Measurements from ENCODE around the gene LANCL3.

Gene LANCL3

DNA sequence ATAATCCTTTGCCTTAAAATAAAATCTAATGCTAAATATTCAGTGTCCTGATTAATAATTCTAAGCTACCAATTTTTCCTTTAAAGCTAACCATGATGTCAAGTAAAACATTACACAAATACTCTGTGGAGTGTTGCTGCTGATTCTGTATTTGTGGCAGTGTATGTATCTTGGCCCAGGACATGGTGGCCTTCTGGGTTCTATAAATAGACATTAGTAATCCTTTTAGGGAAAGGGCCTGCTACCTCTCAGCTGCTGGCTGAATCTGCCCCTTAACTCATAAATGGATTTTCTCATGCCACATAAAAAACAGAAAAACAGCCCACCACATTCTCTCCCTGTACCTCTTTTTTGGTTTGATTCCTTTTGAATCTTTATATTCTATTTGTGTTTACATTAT is 113.0 kb downstream of the LANCL3 start:
- DNase-seq (ENCODE audit: low spot score) = no peak

DNA sequence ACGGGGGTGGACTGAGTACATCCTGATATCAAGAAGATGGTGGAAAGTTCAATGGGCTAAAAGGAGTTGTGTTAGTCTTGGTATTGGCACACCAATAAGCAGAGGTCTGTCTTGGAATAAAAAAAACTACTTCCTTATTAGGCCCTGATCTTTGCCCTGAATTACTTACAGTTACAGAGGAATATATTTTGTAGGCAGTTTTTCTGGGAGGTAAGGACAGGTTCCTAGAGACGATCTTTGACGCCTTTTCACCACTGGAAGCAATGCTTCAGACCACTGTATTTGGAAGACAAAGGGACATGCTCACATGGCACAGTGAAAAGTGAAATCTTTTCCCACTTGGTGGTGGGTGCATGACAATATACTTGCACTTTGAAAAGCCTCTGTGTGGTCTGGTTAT is 113.5 kb downstream of the LANCL3 start:
- no peak for DNase-seq (ENCODE audit: low spot score)

- DNase-seq (ENCODE audit: low spot score) = peak; percentile 41
Measured at GRCh38 chrX:37685381-37686359, 114.2 kb downstream of the LANCL3 start, which contains the start of gene XK. Gene XK (plus strand): TSS chrX:37685791. CDS start chrX:37685962, 171 bp downstream.

DNA sequence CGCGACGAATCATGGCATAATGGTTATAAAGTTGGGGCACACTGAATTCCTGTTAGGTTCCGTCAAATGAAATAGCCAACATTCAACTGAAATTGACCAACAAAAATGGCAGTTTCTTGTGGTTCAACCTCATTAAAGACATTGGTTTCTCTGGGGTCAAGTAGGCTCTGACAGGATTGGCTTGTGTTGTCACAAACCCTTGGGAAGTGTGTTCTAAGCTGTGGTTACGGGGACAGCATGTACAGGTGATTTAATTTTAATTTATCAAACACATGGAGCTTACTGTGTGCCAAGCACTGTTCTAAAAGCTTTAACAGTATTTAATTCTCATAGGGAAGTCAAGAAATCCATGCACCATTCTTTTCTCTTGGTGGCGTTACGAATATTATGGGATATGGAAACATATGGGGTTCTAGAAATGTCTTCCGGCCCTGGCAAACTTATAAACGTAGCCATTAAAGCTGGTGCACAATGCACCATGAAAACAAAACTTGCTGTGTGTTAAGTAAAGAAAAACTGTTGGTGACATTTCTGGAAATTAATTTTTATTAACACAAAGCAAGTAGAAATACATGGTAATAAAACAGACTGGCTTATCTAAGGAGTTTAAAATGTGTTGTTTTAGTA is 115.0 kb downstream of the LANCL3 start:
- no peak for DNase-seq (ENCODE audit: low spot score)

DNA sequence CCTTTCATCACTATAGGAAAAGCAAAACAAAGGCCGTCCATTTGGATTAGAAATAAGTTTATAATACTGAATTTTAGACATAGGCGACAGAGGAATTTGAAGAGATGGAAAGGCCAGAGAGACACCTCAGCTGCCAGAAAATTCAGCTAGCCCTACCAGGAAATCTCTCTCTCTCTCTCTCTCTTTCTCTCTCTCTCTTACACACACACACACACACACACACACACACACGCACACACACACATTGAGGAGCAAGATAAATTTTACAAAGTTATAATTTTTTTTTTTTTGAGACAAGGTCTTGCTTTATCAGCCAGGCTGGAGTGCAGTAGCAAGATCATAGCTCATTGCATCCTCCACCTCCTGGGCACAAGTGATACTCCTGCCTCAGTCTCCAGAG is 115.5 kb downstream of the LANCL3 start:
- no peak for DNase-seq (ENCODE audit: low spot score)

- no peak for DNase-seq (ENCODE audit: low spot score)
Measured at GRCh38 chrX:37690119-37690518, 118.7 kb downstream of the LANCL3 start.

DNA sequence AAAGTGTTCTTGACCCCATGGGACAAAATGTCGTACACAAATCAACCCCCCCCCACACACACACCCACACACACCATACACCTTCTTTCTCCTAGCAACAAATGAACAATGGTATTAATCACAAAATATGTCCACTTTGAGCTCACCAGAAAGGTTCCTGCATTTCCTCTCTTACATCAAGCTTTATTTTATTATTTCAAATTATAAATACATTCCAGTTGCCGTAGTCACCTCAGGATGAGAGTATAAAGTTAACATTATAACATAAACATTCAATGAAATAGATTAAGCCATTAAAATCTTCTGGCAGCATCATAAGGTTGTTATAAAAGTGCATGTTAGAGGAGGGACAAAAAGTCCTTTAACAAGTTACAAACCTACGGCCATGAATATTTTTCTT is 121.5 kb downstream of the LANCL3 start:
- no peak for DNase-seq (ENCODE audit: low spot score)

DNA sequence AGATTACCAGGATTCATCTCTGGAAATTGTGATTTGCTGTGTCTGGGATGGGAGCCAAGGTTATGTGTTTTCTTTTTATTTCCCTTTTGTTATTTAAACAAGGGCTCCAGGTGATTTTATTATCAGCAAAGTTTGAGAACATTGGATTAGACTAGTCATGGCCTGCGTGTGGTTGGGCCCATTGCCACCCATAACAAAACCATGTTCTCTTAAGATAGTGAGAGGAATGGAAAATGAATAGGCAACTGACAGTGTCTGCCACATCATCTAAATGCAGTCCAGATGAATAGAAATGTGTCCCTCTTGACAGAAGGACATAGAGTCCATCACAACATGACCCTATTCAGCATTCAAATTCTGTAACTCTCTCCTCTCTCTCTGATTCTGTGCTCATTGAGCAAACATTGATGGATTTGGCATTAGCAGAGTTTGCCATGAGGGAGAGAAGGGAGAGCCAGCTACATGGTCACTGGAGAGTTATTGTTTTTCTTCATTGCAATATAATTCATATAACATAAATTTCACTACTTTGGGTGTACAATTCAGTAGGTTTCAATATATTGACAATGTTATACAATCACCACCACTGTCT is 125.8 kb downstream of the LANCL3 start:
- DNase-seq (ENCODE audit: low spot score) = no peak

DNA sequence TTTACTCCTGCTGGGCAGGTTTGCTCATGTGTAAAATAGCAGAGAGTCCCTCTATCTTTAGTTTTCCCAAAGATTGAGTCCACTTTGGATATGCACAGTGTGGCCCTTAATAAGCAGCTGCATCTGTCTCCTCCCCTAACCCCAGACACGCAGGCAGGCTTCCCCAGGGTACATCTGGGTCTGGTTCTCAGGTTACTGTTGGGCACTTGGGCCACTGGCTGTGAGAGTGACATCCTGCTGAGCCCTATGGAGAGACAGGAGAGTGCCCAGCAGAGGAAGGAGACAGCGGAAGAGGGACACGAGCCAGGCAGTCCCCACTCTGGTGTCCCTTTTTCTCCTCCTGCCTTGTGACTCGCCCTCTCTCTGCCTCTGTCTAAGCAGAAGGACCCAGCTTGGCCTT is 130.1 kb downstream of the LANCL3 start:
- no peak for DNase-seq (ENCODE audit: low spot score)

GRCh38 chrX:37711991-37712390 is 140.5 kb downstream of the LANCL3 start:
- no peak for DNase-seq (ENCODE audit: low spot score)

DNA sequence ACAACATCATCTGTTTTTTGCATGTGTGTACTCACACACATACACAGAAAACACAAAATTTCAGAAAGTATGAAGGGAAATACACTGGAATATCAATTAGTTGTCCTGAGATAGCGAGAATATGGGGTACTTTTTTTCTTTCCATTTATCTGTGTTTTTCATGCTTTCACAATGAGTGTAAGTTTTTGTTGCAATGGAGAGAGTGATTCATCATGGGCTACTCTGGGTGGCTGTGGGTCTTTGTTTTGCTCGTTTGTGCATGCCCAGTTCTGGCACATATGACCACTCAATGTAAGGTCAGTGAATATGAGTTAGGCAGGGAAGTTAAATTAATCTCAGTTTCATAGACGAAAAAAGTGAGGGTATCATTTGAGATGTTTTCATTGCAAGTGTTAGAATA is 141.0 kb downstream of the LANCL3 start:
- DNase-seq (ENCODE audit: low spot score) = no peak

DNA sequence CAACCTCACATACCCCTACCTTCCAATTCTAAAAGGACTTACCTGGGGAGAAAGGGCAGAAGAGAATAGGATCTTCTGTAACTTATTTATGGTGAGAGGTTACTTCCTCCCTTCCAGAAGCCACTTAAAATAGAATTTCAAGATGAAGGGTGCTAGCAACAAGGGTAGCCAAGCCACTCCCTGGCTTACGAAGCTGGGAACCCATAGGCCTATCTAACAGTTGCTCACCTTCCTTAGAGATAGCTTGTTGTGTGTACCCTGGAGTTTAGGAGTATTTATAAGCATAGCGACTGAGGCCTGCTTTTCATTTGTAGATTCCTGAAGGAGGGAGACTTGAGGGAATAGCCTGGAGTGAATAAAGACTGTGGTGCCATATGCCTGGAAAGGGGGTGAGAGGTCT is 143.0 kb downstream of the LANCL3 start:
- DNase-seq (ENCODE audit: low spot score) = no peak

- no peak for DNase-seq (ENCODE audit: low spot score)
Measured at GRCh38 chrX:37716602-37717001, 145.1 kb downstream of the LANCL3 start.

DNA sequence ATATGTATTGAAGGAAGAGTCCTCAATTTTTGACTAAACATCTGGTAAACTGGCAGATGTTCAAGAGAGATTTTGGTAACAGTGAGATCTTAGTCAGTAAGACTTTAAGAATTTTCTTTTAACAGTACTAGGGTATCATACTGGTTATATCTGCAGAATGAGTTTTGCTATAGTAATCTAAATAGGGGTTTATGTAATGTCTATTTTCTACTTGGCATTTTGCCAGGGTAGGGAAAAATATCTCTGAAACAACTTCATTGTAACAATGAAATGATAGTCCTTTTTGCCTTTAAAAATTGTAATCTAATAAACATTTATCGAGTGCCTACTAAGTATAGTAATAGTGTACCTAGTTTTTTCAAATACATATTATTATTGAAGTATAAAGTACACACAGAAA is 146.2 kb downstream of the LANCL3 start:
- no peak for DNase-seq (ENCODE audit: low spot score)

DNA sequence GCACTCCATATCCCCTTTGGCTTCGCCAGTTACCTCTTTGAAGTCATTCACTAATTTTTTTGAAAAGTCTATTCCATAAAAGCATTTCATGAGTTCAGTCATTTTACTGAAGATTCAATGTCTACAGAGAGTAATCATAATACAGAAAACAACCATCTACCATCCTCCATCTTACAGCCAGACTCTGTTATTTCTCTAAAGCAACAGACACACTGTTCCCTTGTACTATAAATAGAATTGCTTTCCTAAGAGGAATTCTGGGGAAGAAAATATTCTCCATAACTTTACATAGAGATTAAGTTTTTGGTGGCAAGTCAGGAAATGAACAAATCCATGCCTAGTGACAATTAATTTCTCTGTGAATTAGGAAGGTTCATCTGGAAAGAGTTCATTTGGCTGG is 151.1 kb downstream of the LANCL3 start:
- no peak for DNase-seq (ENCODE audit: low spot score)

DNA sequence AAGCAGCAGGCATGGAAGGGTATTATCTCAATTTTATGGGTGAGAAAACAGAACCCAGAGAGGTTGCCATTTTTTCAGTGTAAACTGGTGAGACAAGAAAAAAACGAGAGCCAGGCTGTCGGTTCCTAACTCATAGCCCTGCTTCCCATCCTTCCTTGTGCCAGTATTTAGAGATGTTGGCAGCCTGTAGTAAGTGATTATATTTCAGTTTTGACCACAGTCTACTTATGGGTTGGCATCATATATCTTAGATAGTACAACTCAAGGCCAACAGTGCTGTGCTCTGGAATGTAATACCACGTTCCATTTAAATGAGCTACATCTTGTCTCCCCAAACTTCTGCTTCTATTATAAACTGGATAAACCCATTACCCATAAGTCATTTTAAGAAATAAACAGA is 154.9 kb downstream of the LANCL3 start:
- no peak for DNase-seq (ENCODE audit: low spot score)
